HL-60 (cell line): Measurements from ENCODE around the gene DZIP1L.

ENCODE experiments used
- CTCF ChIP-seq: IDR thresholded peaks from one replicate; pipeline ENCODE4 v1.5.1; 2011; ENCODE audit warnings: low read length, control low read depth, inconsistent platforms; ENCODE audit not compliant: insufficient read depth
- GABPA ChIP-seq: IDR thresholded peaks from 2 replicates; pipeline ENCODE4 v1.6.1; 2012; ENCODE audit warnings: low read depth
- POLR2AphosphoS5 ChIP-seq: IDR thresholded peaks from 2 replicates; pipeline ENCODE4 v1.6.1; 2012; ENCODE audit warnings: low read depth
- REST ChIP-seq: IDR thresholded peaks from 2 replicates; pipeline ENCODE4 v1.6.1; 2012; ENCODE audit warnings: low read depth; ENCODE audit not compliant: insufficient replicate concordance
- SPI1 ChIP-seq: IDR thresholded peaks from 2 replicates; pipeline ENCODE4 v1.6.1; 2012; ENCODE audit warnings: low read depth, mild to moderate bottlenecking, borderline replicate concordance

GRCh38 chr3:138068579-138069174, 46.7 kb downstream of the DZIP1L start:
- TF ChIP-seq CTCF = peak; percentile 100
- TF ChIP-seq GABPA = no peak
- TF ChIP-seq REST = no peak
- TF ChIP-seq POLR2AphosphoS5 = no peak
- no peak; the same call in 1 of the 2 replicates for TF ChIP-seq SPI1
